ENCODE measurements around the gene LAIR2.
"Not testable (repeated sequence)": the region's sequence is repeated elsewhere in the genome, so short reads cannot be mapped to it uniquely, and the experiment has no call there.

The LAIR2 gene

GRCh38 chr19:54464630-54465425 lies 37.8 kb upstream of the LAIR2 start:
- peak; percentile 24 to 66 for DNase-seq (ENCODE audit: low read depth in 2 of 2)

GRCh38 chr19:54465426-54466109 lies 37.1 kb upstream of the LAIR2 start:
- no peak for DNase-seq (ENCODE audit: low read depth in 2 of 2)

GRCh38 chr19:54466110-54466480 lies 36.5 kb upstream of the LAIR2 start:
- not testable (repeated sequence) for DNase-seq (ENCODE audit: low read depth in 2 of 2)

- DNase-seq (ENCODE audit: low read depth in 2 of 2): no peak
Observed at GRCh38 chr19:54469496-54469934, 33.1 kb upstream of the LAIR2 start.

- DNase-seq (ENCODE audit: low read depth in 2 of 2): no peak
Observed at GRCh38 chr19:54470276-54470887, 32.2 kb upstream of the LAIR2 start.

- no peak for DNase-seq (ENCODE audit: low read depth in 2 of 2)
Observed at GRCh38 chr19:54470991-54471782, 31.4 kb upstream of the LAIR2 start.

GRCh38 chr19:54473071-54473891 lies 29.4 kb upstream of the LAIR2 start, which contains the start of gene CDC42EP5:
Gene CDC42EP5 (minus strand): TSS chr19:54473296. CDS start chr19:54465547, 7,749 bp downstream.
- DNase-seq (ENCODE audit: low read depth in 2 of 2): no peak

GRCh38 chr19:54473892-54474372 lies 28.7 kb upstream of the LAIR2 start:
- no peak for DNase-seq (ENCODE audit: low read depth in 2 of 2)

GRCh38 chr19:54475706-54476105 lies 26.9 kb upstream of the LAIR2 start:
- DNase-seq (ENCODE audit: low read depth in 2 of 2): no peak

- DNase-seq (ENCODE audit: low read depth in 2 of 2): no peak
Observed at GRCh38 chr19:54477650-54478049, 25.0 kb upstream of the LAIR2 start.

- DNase-seq (ENCODE audit: low read depth in 2 of 2): no peak
Observed at GRCh38 chr19:54478677-54479266, 23.9 kb upstream of the LAIR2 start.

- DNase-seq (ENCODE audit: low read depth in 2 of 2): no peak
Observed at GRCh38 chr19:54480051-54480450, 22.6 kb upstream of the LAIR2 start.

GRCh38 chr19:54481326-54481930 lies 21.2 kb upstream of the LAIR2 start:
- no peak for DNase-seq (ENCODE audit: low read depth in 2 of 2)

GRCh38 chr19:54482889-54483288 lies 19.7 kb upstream of the LAIR2 start:
- DNase-seq (ENCODE audit: low read depth in 2 of 2): no peak

GRCh38 chr19:54484451-54484850 lies 18.2 kb upstream of the LAIR2 start:
- no peak for DNase-seq (ENCODE audit: low read depth in 2 of 2)

GRCh38 chr19:54485851-54486250 lies 16.8 kb upstream of the LAIR2 start:
- DNase-seq (ENCODE audit: low read depth in 2 of 2): no peak

- DNase-seq (ENCODE audit: low read depth in 2 of 2): no peak
Observed at GRCh38 chr19:54489341-54489740, 13.3 kb upstream of the LAIR2 start.

- DNase-seq (ENCODE audit: low read depth in 2 of 2): no peak
Observed at GRCh38 chr19:54489766-54490165, 12.9 kb upstream of the LAIR2 start.

GRCh38 chr19:54492568-54492967 lies 10.1 kb upstream of the LAIR2 start:
- no peak for DNase-seq (ENCODE audit: low read depth in 2 of 2)

- DNase-seq (ENCODE audit: low read depth in 2 of 2): not testable (repeated sequence)
Observed at GRCh38 chr19:54493056-54493455, 9.6 kb upstream of the LAIR2 start.
